ENCODE measurements around the gene P3R3URF.

DNA sequence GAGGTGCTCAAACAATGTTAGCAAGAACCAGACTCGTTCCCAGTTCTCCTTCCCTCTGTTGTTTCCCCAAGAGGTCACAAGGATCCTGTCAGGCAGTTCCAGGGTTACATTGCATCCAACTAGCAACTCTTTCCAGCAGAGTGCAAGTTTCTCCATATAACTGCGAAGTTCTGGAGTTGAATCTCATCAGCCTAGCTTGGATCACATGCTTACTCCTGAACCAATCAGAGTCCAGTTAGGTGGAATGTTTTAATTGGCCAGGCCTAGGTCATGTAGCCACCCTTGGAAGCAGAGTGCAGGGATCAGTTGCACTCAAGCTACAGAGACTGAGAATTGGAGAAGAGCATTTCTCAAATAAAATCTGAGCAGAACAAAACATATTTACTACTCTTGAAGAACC lies 28.0 kb downstream of the P3R3URF start:
- TF ChIP-seq, protein P1, sequence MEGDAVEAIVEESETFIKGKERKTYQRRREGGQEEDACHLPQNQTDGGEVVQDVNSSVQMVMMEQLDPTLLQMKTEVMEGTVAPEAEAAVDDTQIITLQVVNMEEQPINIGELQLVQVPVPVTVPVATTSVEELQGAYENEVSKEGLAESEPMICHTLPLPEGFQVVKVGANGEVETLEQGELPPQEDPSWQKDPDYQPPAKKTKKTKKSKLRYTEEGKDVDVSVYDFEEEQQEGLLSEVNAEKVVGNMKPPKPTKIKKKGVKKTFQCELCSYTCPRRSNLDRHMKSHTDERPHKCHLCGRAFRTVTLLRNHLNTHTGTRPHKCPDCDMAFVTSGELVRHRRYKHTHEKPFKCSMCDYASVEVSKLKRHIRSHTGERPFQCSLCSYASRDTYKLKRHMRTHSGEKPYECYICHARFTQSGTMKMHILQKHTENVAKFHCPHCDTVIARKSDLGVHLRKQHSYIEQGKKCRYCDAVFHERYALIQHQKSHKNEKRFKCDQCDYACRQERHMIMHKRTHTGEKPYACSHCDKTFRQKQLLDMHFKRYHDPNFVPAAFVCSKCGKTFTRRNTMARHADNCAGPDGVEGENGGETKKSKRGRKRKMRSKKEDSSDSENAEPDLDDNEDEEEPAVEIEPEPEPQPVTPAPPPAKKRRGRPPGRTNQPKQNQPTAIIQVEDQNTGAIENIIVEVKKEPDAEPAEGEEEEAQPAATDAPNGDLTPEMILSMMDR (IDR thresholded peaks at IDR 0.05) = no peak
- TF ChIP-seq POLR2AphosphoS5 (IDR thresholded peaks at IDR 0.05) (no peak), POLR2A (IDR thresholded peaks at IDR 0.05) (no peak)
